Neural cell (in vitro differentiated cells): ENCODE data around the gene GPR85. TPM values are rescaled to one million over a fixed set of nuclear protein-coding genes. Genes with fewer than 3 reads are reported as not detected.
A peak's percentile ranks its signal among the peaks of the same experiment; 100 is the strongest.

Source experiments
- H2AFZ ChIP-seq: fragments of 200-600, 300-800 bp; sonication (generic), shearing (Covaris generic); 2 replicates; pipeline ENCODE4 v1.6.0; 2014; ENCODE audit warnings: low read depth, mild to moderate bottlenecking, antibody characterized with exemption, low read length, moderate library complexity
- H3F3A ChIP-seq: fragments of 200-600 bp; shearing (Covaris generic); 2 replicates; pipeline ENCODE4 v1.6.1; 2016; ENCODE audit warnings: mild to moderate bottlenecking, moderate library complexity, mixed read lengths, antibody characterized with exemption, low read length; ENCODE audit not compliant: insufficient read depth, poor library complexity, severe bottlenecking
- H3K27ac ChIP-seq: fragments of 200-600, 300-800 bp; sonication (generic), shearing (Covaris generic); 2 replicates; pipeline ENCODE4 v1.5.1; 2014; ENCODE audit warnings: mild to moderate bottlenecking, low read length, moderate library complexity
- H3K27me3 ChIP-seq: fragments of 300-800, 200-600 bp; sonication (generic), shearing (Covaris generic); 2 replicates; pipeline ENCODE4 v1.6.0; 2014; ENCODE audit warnings: mild to moderate bottlenecking, low read depth, low read length, moderate library complexity; ENCODE audit not compliant: insufficient read depth
- H3K36me3 ChIP-seq: fragments of 300-800, 200-600 bp; sonication (generic), shearing (Covaris generic); 2 replicates; pipeline ENCODE4 v1.5.1; 2014; ENCODE audit warnings: mild to moderate bottlenecking, antibody characterized with exemption, low read length, moderate library complexity; ENCODE audit not compliant: insufficient read depth
- H3K4me2 ChIP-seq: fragments of 300-800, 200-600 bp; sonication (generic), shearing (Covaris generic); 2 replicates; pipeline ENCODE4 v1.6.0; 2014; ENCODE audit warnings: mild to moderate bottlenecking, low read length
- H3K4me3 ChIP-seq: fragments of 300-800, 200-600 bp; sonication (generic), shearing (Covaris generic); 2 replicates; pipeline ENCODE4 v1.5.1; 2014; ENCODE audit warnings: mild to moderate bottlenecking, low read length, moderate library complexity
- H3K79me2 ChIP-seq: fragments of 200-600 bp; shearing (Covaris generic); replicated peaks from 2 replicates; pipeline ENCODE4 v1.6.0; 2014; ENCODE audit warnings: mild to moderate bottlenecking, low read length, moderate library complexity; ENCODE audit not compliant: insufficient read depth
- H3K9ac ChIP-seq: fragments of 300-800, 200-600 bp; sonication (generic), shearing (Covaris generic); 2 replicates; pipeline ENCODE4 v1.6.1; 2016; ENCODE audit warnings: mild to moderate bottlenecking, low read length, mixed read lengths
- H3K9me2 ChIP-seq: fragments of 200-600 bp; shearing (Covaris generic); 2 replicates; pipeline ENCODE4 v1.6.1; 2016; ENCODE audit warnings: mild to moderate bottlenecking, low read length, mixed read lengths; ENCODE audit not compliant: insufficient read depth
- H3K9me3 ChIP-seq: fragments of 200-600, 300-800 bp; sonication (generic), shearing (Covaris generic); 2 replicates; pipeline ENCODE4 v1.6.1; 2016; ENCODE audit warnings: mild to moderate bottlenecking, mixed run types, low read length, moderate library complexity, mixed read lengths
- H4K20me1 ChIP-seq: fragments of 200-600 bp; shearing (Covaris generic); 2 replicates; pipeline ENCODE4 v1.6.1; 2016; ENCODE audit warnings: mild to moderate bottlenecking, mixed run types; ENCODE audit not compliant: insufficient read depth
- CTCF ChIP-seq: fragments of 450-650 bp; IDR thresholded peaks from 2 replicates; pipeline ENCODE4 v1.5.1; 2014; ENCODE audit warnings: antibody characterized with exemption, mild to moderate bottlenecking, moderate library complexity; ENCODE audit not compliant: poor library complexity, severe bottlenecking
- EP300 ChIP-seq: fragments of 450-650 bp; conservative IDR thresholded peaks from 2 replicates; pipeline ENCODE4 v1.6.1; 2014; ENCODE audit warnings: antibody characterized with exemption, mild to moderate bottlenecking, moderate library complexity; ENCODE audit not compliant: poor library complexity, severe bottlenecking
- EZH2 ChIP-seq: fragments of 200-600, 300-800 bp; shearing (Covaris generic), sonication (generic); IDR thresholded peaks from 2 replicates; pipeline ENCODE4 v1.6.1; 2014; ENCODE audit warnings: antibody characterized with exemption, low read length, borderline replicate concordance, mild to moderate bottlenecking; ENCODE audit not compliant: insufficient read depth, poor library complexity, severe bottlenecking
- MXI1 ChIP-seq: fragments of 450-650 bp; conservative IDR thresholded peaks from 2 replicates; pipeline ENCODE4 v1.6.1; 2014; ENCODE audit warnings: antibody characterized with exemption, mild to moderate bottlenecking; ENCODE audit not compliant: poor library complexity, severe bottlenecking
- POLR2AphosphoS5 ChIP-seq: IDR thresholded peaks from 2 replicates; pipeline ENCODE4 v1.6.1; 2012
- RAD21 ChIP-seq: fragments of 450-650 bp; conservative IDR thresholded peaks from 2 replicates; pipeline ENCODE4 v1.6.1; 2014; ENCODE audit warnings: antibody characterized with exemption, mild to moderate bottlenecking, moderate library complexity
- REST ChIP-seq: IDR thresholded peaks from 2 replicates; pipeline ENCODE4 v1.6.1; 2012; ENCODE audit warnings: borderline replicate concordance
- SMC3 ChIP-seq: fragments of 450-650 bp; conservative IDR thresholded peaks from 2 replicates; pipeline ENCODE4 v1.6.1; 2014; ENCODE audit warnings: antibody characterized with exemption, mild to moderate bottlenecking, moderate library complexity; ENCODE audit not compliant: poor library complexity
- TAF1 ChIP-seq: IDR thresholded peaks from 2 replicates; pipeline ENCODE4 v1.6.1; 2012; ENCODE audit warnings: low read depth
- polyA plus RNA-seq: library from polyadenylated mRNA; depleted of rRNA; stranded (reverse); fragments of >200 nt; gene quantifications from 2 replicates; pipeline ENCODE4 v1.2.3, GENCODE V29; 2014

GPR85 gene
- polyA plus RNA-seq, 1 donor from 2014 or later = 85.5 TPM

- Histone ChIP-seq H3K27ac (peak overlapping the region; percentile 55), H3K27me3 (no peaks in the 10 kb centered on the region), H2AFZ (no peak overlapping the region), H4K20me1 (no peaks in the 10 kb centered on the region), H3K4me3 (no peak overlapping the region), H3K36me3 (no peaks in the 10 kb centered on the region), H3K9me3 (no peaks in the 10 kb centered on the region), H3K79me2 (no peaks in the 10 kb centered on the region), H3K4me2 (no peak overlapping the region), H3F3A (no peaks in the 10 kb centered on the region), H3K9ac (no peak overlapping the region), H3K9me2 (no peaks in the 10 kb centered on the region)
- TF ChIP-seq EP300 = peak; percentile 83
- no peak for TF ChIP-seq CTCF
- TF ChIP-seq POLR2AphosphoS5 = peak; percentile 68
Measured at GRCh38 chr7:113100121-113100603, 13.5 kb upstream of the GPR85 start.

GRCh38 chr7:113099284-113099919 lies 12.8 kb upstream of the GPR85 start:
- Histone ChIP-seq H3K36me3 (no peaks in the 10 kb centered on the region), H3F3A (no peaks in the 10 kb centered on the region), H3K27ac (peak overlapping the region; percentile 55), H3K27me3 (no peaks in the 10 kb centered on the region), H3K79me2 (no peaks in the 10 kb centered on the region), H2AFZ (no peak overlapping the region), H3K4me3 (no peak overlapping the region), H3K9ac (no peak overlapping the region), H3K9me3 (no peaks in the 10 kb centered on the region), H4K20me1 (no peaks in the 10 kb centered on the region), H3K4me2 (no peak overlapping the region), H3K9me2 (no peaks in the 10 kb centered on the region)
- TF ChIP-seq TAF1 = no peak

GRCh38 chr7:113094517-113095249 lies 8.1 kb upstream of the GPR85 start:
- H2AFZ ChIP-seq = no peak overlapping the region
- H3K9me3 ChIP-seq = no peaks in the 10 kb centered on the region
- no peaks in the 10 kb centered on the region for H3K9me2 ChIP-seq
- no peaks in the 10 kb centered on the region for H3K36me3 ChIP-seq
- TF ChIP-seq SMC3 = no peak
- no peak for TF ChIP-seq MXI1
- no peak for TF ChIP-seq EP300
- TF ChIP-seq POLR2AphosphoS5 = no peak
- no peak for TF ChIP-seq CTCF
- TF ChIP-seq EZH2 = no peak
- TF ChIP-seq TAF1 = no peak
- no peak for TF ChIP-seq REST
- TF ChIP-seq RAD21 = no peak
- no peak overlapping the region for H3K4me2 ChIP-seq
- H3K27ac ChIP-seq = no peak overlapping the region
- no peak overlapping the region for H3K9ac ChIP-seq
- no peaks in the 10 kb centered on the region for H4K20me1 ChIP-seq
- no peaks in the 10 kb centered on the region for H3K79me2 ChIP-seq
- H3K27me3 ChIP-seq = no peaks in the 10 kb centered on the region
- no peaks in the 10 kb centered on the region for H3F3A ChIP-seq
- H3K4me3 ChIP-seq = no peak overlapping the region
